ENCODE results near the gene HPCAL1.

GRCh38 chr2:10286216-10287037, 16.3 kb upstream of the HPCAL1 start:
- no peak for TF ChIP-seq CTCF (IDR thresholded peaks at IDR 0.05)
- TF ChIP-seq EZH2phosphoT487 (IDR thresholded peaks at IDR 0.05), result no peak
- no peak for TF ChIP-seq EZH2 (IDR thresholded peaks at IDR 0.05)

All from neural progenitor cell (in vitro differentiated cells).